Activated T-helper 2 cell treated with anti-CD3 and anti-CD28 coated beads, Interferon-gamma antibody, Interleukin-2, Interleukin-4, amounts not matched to agents 10 μg/mL and 5 μg/mL and 100 μg/mL, durations not matched to agents 14 hours and 24 hours and 36 hours (primary cell): Measurements from ENCODE around the gene TECTA. TPM values are rescaled to one million over a fixed set of nuclear protein-coding genes. Genes with fewer than 3 reads are reported as not detected.
"Not testable (repeated sequence)": the region's sequence is repeated elsewhere in the genome, so short reads cannot be mapped to it uniquely, and the experiment has no call there.

ENCODE experiments used
- DNase-seq: peaks from one replicate; pipeline ENCODE4 v3.0.0; 2021; ENCODE audit warnings: low spot score
- H3K27ac Mint-ChIP-seq: one replicate; pipeline ENCODE4 v1.8.0; 2021; ENCODE audit warnings: mixed read lengths
- H3K27me3 Mint-ChIP-seq: one replicate; pipeline ENCODE4 v1.8.0; 2021; ENCODE audit warnings: low read depth, mixed read lengths
- H3K36me3 Mint-ChIP-seq: one replicate; pipeline ENCODE4 v1.8.0; 2021; ENCODE audit warnings: low read depth, mixed read lengths
- H3K4me1 Mint-ChIP-seq: one replicate; pipeline ENCODE4 v1.8.0; 2021; ENCODE audit warnings: low read depth, mixed read lengths
- H3K4me3 Mint-ChIP-seq: one replicate; pipeline ENCODE4 v1.8.0; 2021; ENCODE audit warnings: low read depth, mild to moderate bottlenecking, moderate library complexity, mixed read lengths
- H3K9me3 Mint-ChIP-seq: one replicate; pipeline ENCODE4 v1.8.0; 2021; ENCODE audit warnings: mixed read lengths
- intact Hi-C: fragments of 100-400 bp; cut with micrococcal nuclease; formaldehyde crosslinking; loops from one replicate; pipeline ENCODE4 v1.15.1; 2023
- total RNA-seq: library from RNA; stranded (reverse); gene quantifications from 2 replicates; pipeline ENCODE4 v1.2.3, GENCODE V29; 2022

The TECTA gene
- total RNA-seq, 1 donor from 2014 or later = 0.46 TPM

DNA sequence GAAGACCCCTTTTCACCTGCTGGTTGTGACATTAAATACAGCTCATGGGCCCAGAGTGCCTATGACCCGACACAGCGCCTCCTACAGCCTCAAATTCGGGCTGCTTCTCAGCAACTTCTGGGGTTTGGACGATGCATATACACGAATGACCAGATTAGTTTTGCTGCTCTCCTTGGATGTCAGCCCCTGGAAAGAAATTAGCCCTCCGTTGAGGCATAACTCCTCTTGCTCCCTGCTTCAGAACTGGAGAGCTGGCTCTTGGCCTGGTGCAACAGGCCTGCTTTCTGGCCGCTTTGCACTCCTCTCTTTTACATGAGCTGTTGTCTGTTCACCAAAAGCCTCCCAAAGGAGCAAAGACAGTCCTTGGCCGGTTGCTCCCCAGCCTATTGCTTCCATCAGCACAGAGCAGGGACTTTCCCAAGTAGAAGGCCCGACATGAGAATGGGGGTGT is 3.3 kb downstream of the TECTA start:
- Mint-ChIP-seq H3K4me3 (no peak overlapping the region), H3K4me1 (no peaks in the 10 kb centered on the region), H3K9me3 (no peaks in the 10 kb centered on the region), H3K27me3 (peaks cover 3% of the 10 kb centered on the region), H3K27ac (no peak overlapping the region), H3K36me3 (no peaks in the 10 kb centered on the region)
- no peak for DNase-seq
- intact Hi-C loops = no loop called here

GRCh38 chr11:121105063-121105480 is 4.0 kb downstream of the TECTA start:
- H3K9me3 Mint-ChIP-seq = no peaks in the 10 kb centered on the region

GRCh38 chr11:121105481-121106195 is 4.6 kb downstream of the TECTA start:
- no peaks in the 10 kb centered on the region for H3K9me3 Mint-ChIP-seq
- no peak overlapping the region for H3K4me3 Mint-ChIP-seq
- H3K4me1 Mint-ChIP-seq = no peaks in the 10 kb centered on the region
- H3K27ac Mint-ChIP-seq = no peak overlapping the region
- no peak for DNase-seq
- intact Hi-C loops = no loop called here
- H3K27me3 Mint-ChIP-seq = peaks cover 7% of the 10 kb centered on the region
- no peaks in the 10 kb centered on the region for H3K36me3 Mint-ChIP-seq

More at GRCh38 chr11:121105063-121105480, 4.0 kb downstream of the TECTA start:
- H3K27me3 Mint-ChIP-seq = peaks cover 5% of the 10 kb centered on the region
- H3K4me1 Mint-ChIP-seq = no peaks in the 10 kb centered on the region
- H3K36me3 Mint-ChIP-seq = no peaks in the 10 kb centered on the region
- no peak for DNase-seq
- H3K4me3 Mint-ChIP-seq = no peak overlapping the region
- H3K27ac Mint-ChIP-seq = no peak overlapping the region
- intact Hi-C loops = no loop called here

DNA sequence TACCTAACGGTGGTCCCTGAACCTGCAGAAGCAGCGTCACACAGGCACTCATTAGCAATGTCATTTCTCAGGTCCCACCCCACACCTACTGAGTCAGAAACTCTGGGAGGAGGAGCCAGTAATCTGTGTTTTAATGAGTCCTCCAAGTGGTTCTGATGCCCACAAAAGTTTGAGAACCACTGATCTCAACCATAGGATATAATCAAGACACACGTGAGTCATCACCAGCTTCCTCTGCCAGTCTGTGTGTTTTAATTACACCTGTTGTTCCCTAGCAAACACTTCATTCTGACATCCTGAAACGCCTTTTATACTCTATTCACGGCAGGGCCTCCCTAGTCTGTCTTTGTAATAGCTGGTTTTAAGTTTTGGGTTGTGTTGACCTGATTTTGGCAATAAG is 5.8 kb downstream of the TECTA start:
- H3K27ac Mint-ChIP-seq = no peak overlapping the region
- no peak for DNase-seq

DNA sequence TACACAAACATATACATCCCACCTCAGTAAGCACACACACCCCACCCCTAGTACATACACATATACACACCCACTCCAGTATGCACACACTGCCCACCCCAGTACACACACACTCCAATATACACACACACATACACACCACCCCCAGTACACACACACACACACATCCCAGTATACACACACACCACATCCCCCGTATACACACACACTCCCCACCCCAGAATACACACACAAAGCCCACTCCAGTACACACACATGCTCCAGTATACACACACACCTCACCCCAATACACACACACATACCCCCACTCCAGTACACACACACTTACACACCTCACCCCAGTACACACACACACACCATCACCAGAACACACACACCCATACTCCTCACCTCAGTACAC is 7.4 kb downstream of the TECTA start:
- intact Hi-C loops = no loop called here
- no peak for DNase-seq
- no peaks in the 10 kb centered on the region for H3K36me3 Mint-ChIP-seq
- no peak overlapping the region for H3K4me3 Mint-ChIP-seq
- no peaks in the 10 kb centered on the region for H3K4me1 Mint-ChIP-seq
- no peaks in the 10 kb centered on the region for H3K9me3 Mint-ChIP-seq
- H3K27me3 Mint-ChIP-seq = peaks cover 18% of the 10 kb centered on the region
- no peak overlapping the region for H3K27ac Mint-ChIP-seq

More for the DNA sequence above, 5.8 kb downstream of the TECTA start:
- intact Hi-C loops = no loop called here
- H3K36me3 Mint-ChIP-seq = no peaks in the 10 kb centered on the region
- peaks cover 12% of the 10 kb centered on the region for H3K27me3 Mint-ChIP-seq
- H3K4me3 Mint-ChIP-seq = no peak overlapping the region
- no peaks in the 10 kb centered on the region for H3K4me1 Mint-ChIP-seq
- H3K9me3 Mint-ChIP-seq = no peaks in the 10 kb centered on the region

DNA sequence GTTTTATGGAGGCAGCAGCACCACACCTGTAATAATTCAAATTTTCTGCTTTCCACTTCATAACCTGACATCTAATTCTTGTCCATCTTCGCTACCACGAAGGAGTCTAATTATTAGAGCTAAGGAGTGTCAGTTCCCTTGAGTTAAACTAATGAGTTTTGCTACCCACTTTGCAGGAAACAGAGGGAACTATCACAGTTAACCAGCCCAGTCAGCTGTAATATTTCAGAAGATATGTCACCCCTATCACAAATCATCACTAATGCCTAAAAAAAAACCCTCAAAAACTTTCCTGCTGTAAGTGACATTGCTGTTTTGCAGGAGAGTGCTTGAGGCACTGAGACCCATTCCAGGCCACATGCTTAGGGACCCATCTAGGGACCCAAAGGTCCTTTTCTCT is 8.4 kb downstream of the TECTA start:
- no peaks in the 10 kb centered on the region for H3K36me3 Mint-ChIP-seq
- no peaks in the 10 kb centered on the region for H3K4me1 Mint-ChIP-seq
- no peaks in the 10 kb centered on the region for H3K9me3 Mint-ChIP-seq
- H3K27me3 Mint-ChIP-seq = peaks cover 18% of the 10 kb centered on the region
- no peak overlapping the region for H3K4me3 Mint-ChIP-seq
- H3K27ac Mint-ChIP-seq = no peak overlapping the region
- DNase-seq = no peak
- intact Hi-C loops = no loop called here

DNA sequence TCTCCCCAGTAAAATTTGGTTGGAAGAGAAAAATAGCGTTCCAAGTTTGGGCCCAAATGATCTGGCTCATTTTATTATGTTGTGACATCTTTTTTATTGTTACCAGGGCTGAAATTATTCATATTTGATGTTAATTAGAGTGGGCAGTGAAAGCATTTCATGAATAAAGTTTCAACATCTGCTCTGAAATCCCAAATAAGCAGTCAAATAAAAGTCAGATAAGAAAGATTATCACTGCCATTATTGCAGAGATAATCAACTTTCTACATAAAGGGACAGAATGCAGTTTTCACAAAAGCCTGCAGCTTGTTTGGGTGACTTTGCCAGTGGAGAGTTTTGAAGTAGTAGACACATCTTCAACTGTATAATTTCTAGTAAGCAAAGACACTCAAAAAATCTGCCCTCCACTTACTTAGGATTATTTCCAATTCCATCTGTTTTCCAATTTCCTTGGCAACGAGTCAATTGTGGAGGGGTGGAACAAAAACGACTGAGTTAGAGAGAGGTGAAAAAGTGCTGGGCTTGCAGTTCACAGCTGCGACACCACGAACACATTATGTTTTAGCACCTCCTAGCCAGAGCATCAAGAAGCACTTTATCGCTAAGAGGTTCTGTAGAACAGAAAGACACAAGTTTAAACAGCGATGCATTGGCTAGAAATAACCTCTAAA is 9.0 kb downstream of the TECTA start:
- intact Hi-C loops = loop anchor here (10.0 kb wide), 1 partner anchor 175 kb away; no protein-coding TSS in a partner anchor
- H3K27ac Mint-ChIP-seq = no peak overlapping the region
- H3K4me3 Mint-ChIP-seq = no peak overlapping the region
- no peaks in the 10 kb centered on the region for H3K4me1 Mint-ChIP-seq
- H3K36me3 Mint-ChIP-seq = no peaks in the 10 kb centered on the region
- DNase-seq = no peak
- peaks cover 19% of the 10 kb centered on the region for H3K27me3 Mint-ChIP-seq
- no peaks in the 10 kb centered on the region for H3K9me3 Mint-ChIP-seq

- Mint-ChIP-seq H3K4me3 (no peak overlapping the region), H3K27me3 (peaks cover 22% of the 10 kb centered on the region), H3K9me3 (no peaks in the 10 kb centered on the region), H3K4me1 (no peaks in the 10 kb centered on the region), H3K27ac (no peak overlapping the region), H3K36me3 (no peaks in the 10 kb centered on the region)
- no peak for DNase-seq
- intact Hi-C loops = loop anchor here (10.0 kb wide), 1 partner anchor 176 kb away; no protein-coding TSS in a partner anchor
Observed at GRCh38 chr11:121110871-121111724, 10.1 kb downstream of the TECTA start.

DNA sequence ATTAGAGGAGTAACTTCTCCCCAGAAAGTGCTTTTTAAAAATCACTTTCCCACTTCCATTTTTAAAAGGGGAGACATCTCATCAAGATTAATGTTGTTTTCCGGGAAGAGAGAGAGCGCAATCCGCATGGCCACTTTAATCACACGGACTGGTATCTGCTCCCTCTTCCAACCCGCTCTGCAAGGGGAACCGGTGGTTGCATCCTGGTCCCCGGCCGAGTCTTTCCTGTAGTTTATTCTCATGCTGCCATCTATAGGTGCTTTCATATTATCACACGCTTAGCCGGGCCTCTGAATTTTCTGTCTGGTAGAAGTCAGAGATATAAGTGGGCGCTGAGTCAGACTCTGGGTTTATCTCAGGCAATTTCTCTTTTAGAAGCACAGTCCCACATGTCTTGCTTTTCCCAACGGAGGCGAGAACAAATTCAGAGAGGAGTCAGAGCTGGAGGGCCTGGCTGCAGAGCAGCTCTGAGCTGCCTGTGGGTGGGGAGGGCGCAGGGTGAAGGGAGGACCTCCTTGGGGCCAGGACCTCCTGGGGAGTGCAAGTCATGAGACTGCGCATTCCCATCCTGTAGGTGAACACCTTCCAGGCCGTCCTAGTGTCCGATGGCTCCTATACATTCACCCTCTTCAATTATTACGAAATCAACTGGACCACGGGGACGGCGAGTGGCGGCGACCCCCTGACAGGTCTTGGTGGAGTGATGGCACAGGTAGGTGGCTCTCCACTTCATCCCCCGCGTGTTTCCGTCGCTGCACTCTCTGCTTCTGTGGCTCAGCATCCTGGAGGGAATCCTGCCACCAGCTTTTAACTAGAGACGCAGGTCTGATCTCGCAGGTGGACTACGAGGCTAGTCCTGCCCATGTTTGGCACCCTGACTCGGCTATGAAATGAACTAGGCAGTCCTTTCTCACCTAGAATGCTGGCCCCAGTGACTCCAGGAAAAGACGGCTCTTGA is 11.7 kb downstream of the TECTA start:
- no peak overlapping the region for H3K4me3 Mint-ChIP-seq
- H3K4me1 Mint-ChIP-seq = no peaks in the 10 kb centered on the region
- no peak overlapping the region for H3K27ac Mint-ChIP-seq
- no peaks in the 10 kb centered on the region for H3K9me3 Mint-ChIP-seq
- intact Hi-C loops = loop anchor here (10.0 kb wide), 1 partner anchor 178 kb away; no protein-coding TSS in a partner anchor
- DNase-seq = no peak
- H3K36me3 Mint-ChIP-seq = no peaks in the 10 kb centered on the region
- peaks cover 25% of the 10 kb centered on the region for H3K27me3 Mint-ChIP-seq

DNA sequence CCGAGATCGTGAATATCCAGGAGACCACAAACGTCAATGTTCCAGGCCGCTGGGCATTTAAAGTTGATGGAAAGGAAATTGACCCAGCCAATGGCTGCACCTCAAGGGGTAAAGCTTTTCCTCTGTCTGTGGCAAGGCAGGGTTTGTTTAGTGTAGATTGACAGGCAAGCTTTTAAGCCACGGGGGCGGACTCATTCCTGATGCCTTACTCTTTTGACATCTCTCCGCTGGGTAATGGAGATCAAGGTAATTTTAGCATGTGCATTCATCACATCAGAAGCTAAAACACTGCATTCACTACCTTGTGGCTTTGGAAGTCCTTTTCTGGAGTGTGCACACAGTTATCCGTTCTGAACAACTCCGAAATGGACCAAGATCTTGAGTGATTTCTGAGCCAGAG is 12.6 kb downstream of the TECTA start:
- Mint-ChIP-seq H3K27ac (no peak overlapping the region), H3K36me3 (no peaks in the 10 kb centered on the region), H3K9me3 (no peaks in the 10 kb centered on the region), H3K4me1 (no peaks in the 10 kb centered on the region), H3K4me3 (no peak overlapping the region), H3K27me3 (peaks cover 25% of the 10 kb centered on the region)
- no peak for DNase-seq
- intact Hi-C loops = loop anchor here (10.0 kb wide), 1 partner anchor 179 kb away; no protein-coding TSS in a partner anchor

DNA sequence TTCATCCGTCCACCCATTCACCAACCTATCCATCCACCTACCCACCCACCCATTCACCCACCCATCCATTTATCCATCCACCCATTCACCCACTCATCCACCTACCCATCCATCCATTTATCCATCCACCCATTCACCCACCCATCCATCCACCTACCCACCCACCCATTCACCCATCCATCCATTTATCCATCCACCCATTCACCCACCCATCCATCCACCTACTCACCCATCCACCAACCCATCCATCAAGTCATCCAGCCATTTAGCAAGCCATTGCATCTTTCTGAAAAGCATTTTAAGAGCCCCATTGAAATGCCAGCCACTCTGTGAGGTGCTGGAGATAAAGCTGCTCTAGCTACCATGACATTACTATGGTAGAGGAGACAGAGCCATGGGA is 14.0 kb downstream of the TECTA start:
- not testable (repeated sequence) for H3K9me3 Mint-ChIP-seq, H3K36me3 Mint-ChIP-seq, H3K4me1 Mint-ChIP-seq, H3K4me3 Mint-ChIP-seq, H3K27ac Mint-ChIP-seq, DNase-seq
- intact Hi-C loops = loop anchor here (10.0 kb wide), 1 partner anchor 180 kb away; no protein-coding TSS in a partner anchor
- H3K27me3 Mint-ChIP-seq = peaks cover 23% of the 10 kb centered on the region

DNA sequence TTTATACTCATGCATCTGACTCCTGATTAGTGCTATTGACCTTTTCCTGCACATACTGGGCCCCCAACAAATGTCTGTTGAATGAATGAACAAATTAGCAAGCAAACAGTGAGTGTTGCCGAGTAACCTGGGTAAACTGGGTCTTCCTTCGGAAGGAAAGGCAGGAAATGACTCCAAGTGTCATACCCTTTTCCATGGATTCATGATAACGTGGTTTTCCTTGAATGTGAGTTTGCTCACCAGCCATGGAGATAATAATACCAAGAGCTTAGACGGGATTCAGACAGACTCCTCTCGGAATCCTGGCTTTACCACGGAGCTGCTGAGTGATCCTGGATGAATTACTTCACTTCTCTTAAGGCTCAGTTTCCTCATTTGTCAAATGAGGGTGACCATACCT is 16.7 kb downstream of the TECTA start:
- no peaks in the 10 kb centered on the region for H3K36me3 Mint-ChIP-seq
- no peak overlapping the region for H3K4me3 Mint-ChIP-seq
- intact Hi-C loops = loop anchor here (10.0 kb wide), 1 partner anchor 183 kb away; no protein-coding TSS in a partner anchor
- no peaks in the 10 kb centered on the region for H3K9me3 Mint-ChIP-seq
- no peaks in the 10 kb centered on the region for H3K4me1 Mint-ChIP-seq
- DNase-seq = no peak
- peaks cover 8% of the 10 kb centered on the region for H3K27me3 Mint-ChIP-seq
- no peak overlapping the region for H3K27ac Mint-ChIP-seq
